K562 (cell line): ENCODE data around the gene PTGIR. TPM values are rescaled to one million over a fixed set of nuclear protein-coding genes. Genes with fewer than 3 reads are reported as not detected.

Source experiments
- ATAC-seq: fragments of 200-7000 bp; cut with Tn5 transposase; 3 replicates; pipeline ENCODE4 v1.9.1; 2020; ENCODE audit warnings: moderate library complexity
- BruUV-seq: library from RNA; stranded (reverse); fragments of 400-500 nt; replicated peaks from 2 replicates; lab custom pipeline; 2021; lab: Mats Ljungman, UMichigan
- CTCF ChIA-PET: fragments of 300-600 bp; formaldehyde crosslinking; extraction: SDS; loops from one replicate; lab custom pipeline; 2021; ENCODE audit warnings: low intra/inter-chr PET ratio; lab: Yijun Ruan, JAX
- POLR2A ChIA-PET: fragments of 300-600, 350-650 bp; sonication (Branson Sonifier 250); formaldehyde crosslinking; extraction: SDS; loops from one replicate; lab custom pipeline; 2021; ENCODE audit warnings: antibody characterized with exemption, inconsistent platforms; lab: Yijun Ruan, JAX
- DNase-seq, 4 experiments: peaks; one replicate each; pipeline versions ENCODE4 v3.0.0 to v3.0.0-alpha.2; 2011 to 2018; ENCODE audit warnings: low spot score in 3 of 4, mixed read lengths in 3 of 4; ENCODE audit errors: extremely low read depth in 1 of 4
- FAIRE-seq: peaks from 2 replicates; lab custom pipeline; 2011; peaks lifted over from hg19 to GRCh38; lab: Jason Lieb, UNC
- H2AFZ ChIP-seq: 2 replicates; pipeline ENCODE4 v1.6.0; 2011; ENCODE audit warnings: low read depth, low read length, control low read depth, inconsistent platforms
- H3K27ac ChIP-seq: fragments of 200-600 bp; 3 replicates; pipeline ENCODE4 v1.8.0; 2011; ENCODE audit warnings: low read depth, mild to moderate bottlenecking, control low read depth, inconsistent platforms, low read length, moderate library complexity, mixed read lengths; ENCODE audit errors: extremely low read depth
- H3K27me3 ChIP-seq, 2 experiments: fragments of 300-600 bp in 1 of 2; 2 replicates in 1 of 2; 3 replicates in 1 of 2; pipeline versions ENCODE4 v1.6.0 to v1.8.0; 2011; ENCODE audit warnings: inconsistent platforms in 2 of 2, low read length in 2 of 2, mild to moderate bottlenecking in 1 of 2, mixed read lengths in 1 of 2, moderate library complexity in 1 of 2; ENCODE audit not compliant: control insufficient read depth in 2 of 2, insufficient read depth in 2 of 2
- H3K36me3 ChIP-seq: fragments of 300-600 bp; 3 replicates; pipeline ENCODE4 v1.8.0; 2011; ENCODE audit warnings: mild to moderate bottlenecking, low read length, inconsistent platforms; ENCODE audit not compliant: control insufficient read depth, insufficient read depth
- H3K4me1 ChIP-seq, 2 experiments: fragments of 200-600 bp in 1 of 2; replicated peaks in 1 of 2; 2 replicates in 1 of 2; 3 replicates in 1 of 2; pipeline versions ENCODE4 v1.5.1 to v1.8.0; 2011; ENCODE audit warnings: inconsistent platforms in 2 of 2, low read length in 2 of 2, mild to moderate bottlenecking in 1 of 2, mixed read lengths in 1 of 2, moderate library complexity in 1 of 2; ENCODE audit not compliant: control insufficient read depth in 2 of 2, insufficient read depth in 2 of 2
- H3K4me2 ChIP-seq: 2 replicates; pipeline ENCODE4 v1.6.1; 2011; ENCODE audit warnings: low read length, control low read depth, inconsistent platforms, mixed read lengths; ENCODE audit not compliant: insufficient read depth
- H3K4me3 ChIP-seq: fragments of 200-600 bp; sonication (generic), shearing (Covaris generic); 2 replicates; pipeline ENCODE4 v1.5.1; 2016; ENCODE audit warnings: control low read depth, inconsistent platforms
- H3K79me2 ChIP-seq: fragments of 200-600 bp; 3 replicates; pipeline ENCODE4 v1.8.0; 2011; ENCODE audit warnings: low read length, inconsistent platforms; ENCODE audit not compliant: control insufficient read depth, insufficient read depth
- H3K9ac ChIP-seq, 2 experiments: 2 replicates each; pipeline versions ENCODE4 v1.6.0 to v1.6.1; 2011; ENCODE audit warnings: low read depth in 2 of 2, low read length in 2 of 2, control low read depth in 1 of 2, inconsistent platforms in 1 of 2, mild to moderate bottlenecking in 1 of 2, mixed read lengths in 1 of 2; ENCODE audit not compliant: insufficient read depth in 1 of 2
- H3K9me1 ChIP-seq: one replicate; pipeline ENCODE4 v1.6.0; 2011; ENCODE audit warnings: inconsistent platforms, mild to moderate bottlenecking, low read length, moderate library complexity; ENCODE audit not compliant: control insufficient read depth, insufficient read depth
- H3K9me3 ChIP-seq: replicated peaks from 2 replicates; pipeline ENCODE4 v1.5.1; 2011; ENCODE audit warnings: low read depth, low read length, inconsistent platforms; ENCODE audit not compliant: control insufficient read depth, insufficient read depth
- H4K20me1 ChIP-seq: replicated peaks from 2 replicates; pipeline ENCODE4 v1.6.1; 2011; ENCODE audit warnings: low read length, inconsistent platforms, mixed read lengths; ENCODE audit not compliant: control insufficient read depth, insufficient read depth
- ATF3 ChIP-seq, 2 experiments: fragments of 450-650 bp in 1 of 2; sonication (generic) in 1 of 2; formaldehyde crosslinking in 1 of 2; IDR thresholded peaks in 1 of 2; conservative IDR thresholded peaks in 1 of 2; 2 replicates each; pipeline versions ENCODE4 v1.6.1 to v1.8.1; 2016 to 2023; ENCODE audit warnings: mild to moderate bottlenecking in 2 of 2, moderate library complexity in 2 of 2, inconsistent platforms in 1 of 2, missing genetic modification reagents in 1 of 2
- CEBPB ChIP-seq: fragments of 450-650 bp; IDR thresholded peaks from 2 replicates; pipeline ENCODE4 v1.6.1; 2016; ENCODE audit warnings: missing genetic modification characterization, missing compliant biosample characterization
- CXXC5 ChIP-seq: fragments of 250-450 bp; sonication (Bioruptor Pico); IDR thresholded peaks from 2 replicates; pipeline ENCODE4 v1.8.0; 2022; ENCODE audit warnings: inconsistent platforms, mild to moderate bottlenecking, moderate library complexity
- DEAF1 ChIP-seq: fragments of 450-650 bp; formaldehyde crosslinking; IDR thresholded peaks from 2 replicates; pipeline ENCODE4 v1.4.0; 2020; ENCODE audit warnings: mild to moderate bottlenecking, moderate library complexity
- FOXP4 ChIP-seq: sonication (generic); formaldehyde crosslinking; IDR thresholded peaks from 2 replicates; pipeline ENCODE4 v1.8.0; 2022; ENCODE audit warnings: mild to moderate bottlenecking, missing genetic modification reagents, borderline replicate concordance
- KAT2B ChIP-seq: IDR thresholded peaks from one replicate; pipeline ENCODE4 v1.6.1; 2012; ENCODE audit warnings: low read depth, mild to moderate bottlenecking, control low read depth, inconsistent platforms, low read length, moderate library complexity
- KDM1A ChIP-seq, 2 experiments: fragments of 450-650 bp; IDR thresholded peaks; 2 replicates each; pipeline ENCODE4 v1.6.1; 2016; ENCODE audit warnings: mild to moderate bottlenecking in 2 of 2
- MYBL2 ChIP-seq, 2 experiments: fragments of 450-650 bp in 1 of 2; sonication (generic) in 1 of 2; formaldehyde crosslinking in 1 of 2; IDR thresholded peaks; 2 replicates each; pipeline versions ENCODE4 v1.6.1 to v1.8.1; 2017 to 2022; ENCODE audit warnings: borderline replicate concordance in 1 of 2, inconsistent platforms in 1 of 2, low read depth in 1 of 2, mild to moderate bottlenecking in 1 of 2, missing genetic modification reagents in 1 of 2, moderate library complexity in 1 of 2
- POLR3G ChIP-seq: IDR thresholded peaks from 2 replicates; pipeline ENCODE4 v1.6.1; 2011; ENCODE audit not compliant: insufficient read length, insufficient replicate concordance; ENCODE audit errors: extremely low read depth
- RBM25 ChIP-seq: fragments of 200-400 bp; formaldehyde crosslinking; IDR thresholded peaks from 2 replicates; pipeline ENCODE4 v1.6.1; 2018; ENCODE audit warnings: low read length, low read depth, moderate library complexity; ENCODE audit not compliant: severe bottlenecking
- SNRNP70 ChIP-seq: fragments of 200-400 bp; formaldehyde crosslinking; optimal IDR thresholded peaks from 2 replicates; pipeline ENCODE3; 2017; ENCODE audit warnings: low read depth, low read length
- SREBF1 ChIP-seq: fragments of 150-350 bp; IDR thresholded peaks from 2 replicates; pipeline ENCODE4 v1.6.1; 2014; ENCODE audit warnings: antibody characterized with exemption, low read depth, low read length, borderline replicate concordance
- TFAM ChIP-seq: fragments of 250-450 bp; sonication (Bioruptor Pico); conservative IDR thresholded peaks from 2 replicates; pipeline ENCODE4 v1.5.0; 2021; ENCODE audit warnings: mild to moderate bottlenecking, moderate library complexity
- ZNF277 ChIP-seq: fragments of 250-450 bp; sonication (Bioruptor Pico); IDR thresholded peaks from 2 replicates; pipeline ENCODE4 v1.8.0; 2022; ENCODE audit warnings: inconsistent platforms, mild to moderate bottlenecking, moderate library complexity, borderline replicate concordance
- ZNF311 ChIP-seq: fragments of 250-450 bp; sonication (Bioruptor Pico); IDR thresholded peaks from 2 replicates; pipeline ENCODE4 v1.4.0; 2020; ENCODE audit warnings: mild to moderate bottlenecking, moderate library complexity
- ZNF408 ChIP-seq: fragments of 250-450 bp; sonication (Bioruptor Pico); IDR thresholded peaks from 2 replicates; pipeline ENCODE4 v1.4.0; 2020; ENCODE audit warnings: low read depth, mild to moderate bottlenecking, moderate library complexity
- WGBS: fragments of 100-300 bp; shearing (Covaris generic); methylation state at CpG from one replicate; pipeline ENCODE4 v1.1.6; 2016; ENCODE audit warnings: low coverage, mixed read lengths; ENCODE audit not compliant: insufficient coverage; ENCODE audit errors: missing lambda C conversion rate; 5-methylcytosine and 5-hydroxymethylcytosine counted together
- in situ Hi-C: fragments of 300-500 bp; cut with MboI; formaldehyde crosslinking; loops from 4 replicates; pipeline ENCODE4 v1.15.0; 2018; ENCODE audit warnings: inconsistent platforms, mixed read lengths
- intact Hi-C: fragments of 100-400 bp; cut with micrococcal nuclease; formaldehyde crosslinking; loops from 2 replicates; pipeline ENCODE4 v1.14.2; 2022
- polyA plus RNA-seq, 8 experiments: library from polyadenylated mRNA; depleted of rRNA in 4 of 8; stranded (reverse) in 5 of 8; unstranded in 3 of 8; fragments of >200 nt; fragmentation: Nextera tagmentation in 2 of 8; fragmentation: Illumina TruSeq in 1 of 8; extraction: Ambion mirVana in 2 of 8; extraction: Trizol in 1 of 8; gene quantifications; 2 replicates each; pipeline versions ENCODE4 v1.2.1 to v1.2.3, GENCODE V29; 2011 to 2014; ENCODE audit warnings: inconsistent platforms in 1 of 8, missing spikeins in 1 of 8
- total RNA-seq, 7 experiments: library from RNA; depleted of rRNA in 6 of 7; stranded (reverse); fragments of >200 nt in 6 of 7; fragmentation: Illumina TruSeq in 2 of 7; extraction: Trizol in 2 of 7; gene quantifications; 2 replicates each; pipeline versions ENCODE4 v1.2.1 to v1.2.3, GENCODE V29; 2011 to 2021; ENCODE audit warnings: low replicate concordance in 1 of 7

The PTGIR gene
- total and polyA plus RNA-seq, 9 of the 15 experiments (the other 6 are each of a cell fraction or from before 2014, with no cell fraction given), result 0.11 to 3.4 (median 1.1) TPM; not detected in 1

- H3K4me3 ChIP-seq, result no peak overlapping the region
- H3K4me2 ChIP-seq, result no peak overlapping the region
- FAIRE-seq (no peak), DNase-seq (no peak), ATAC-seq (no peak)
- BruUV-seq, result no TSS peak
- in situ Hi-C loops (loop anchor here (5.0 kb wide), 1 partner anchor 136 kb away; no protein-coding TSS in a partner anchor), intact Hi-C loops (no loop called here)
- H3K9ac ChIP-seq, result no peak overlapping the region
- H3K27ac ChIP-seq, result no peak overlapping the region
- CTCF ChIA-PET, result no interaction called here
- 58% methylated on average over 3 of the region's 3 CpGs for WGBS
- peaks cover 0 to 4% of the 10 kb centered on the region in 2 experiments; a peak in 2 of 5 replicates for H3K4me1 ChIP-seq
- POLR2A ChIA-PET, result no interaction called here
- H4K20me1 ChIP-seq, result no peaks in the 10 kb centered on the region
- no peaks in the 10 kb centered on the region for H3K9me1 ChIP-seq
- H3K27me3 ChIP-seq, result no peaks in the 10 kb centered on the region
- no peaks in the 10 kb centered on the region for H3K9me3 ChIP-seq
- H3K36me3 ChIP-seq, result peaks cover 6% of the 10 kb centered on the region; the same call in 1 of the 3 replicates
- H3K79me2 ChIP-seq, result no peaks in the 10 kb centered on the region
- no peak overlapping the region for H2AFZ ChIP-seq
- no peak for TF ChIP-seq SNRNP70
- TF ChIP-seq ZNF408 (CRISPR knock-in tag), result no peak
- no peak for TF ChIP-seq SREBF1
- TF ChIP-seq CXXC5, result no peak
- no peak for TF ChIP-seq POLR3G
- no peak for TF ChIP-seq ZNF277 (CRISPR knock-in tag)
- TF ChIP-seq FOXP4 (CRISPR knock-in tag), result no peak
- TF ChIP-seq TFAM (CRISPR knock-in tag), result no peak
- TF ChIP-seq KDM1A (IDR thresholded peaks at IDR 0.05), result no peak
- no peak for TF ChIP-seq DEAF1 (CRISPR knock-in tag)
- peak; percentile 69 for TF ChIP-seq CEBPB
- TF ChIP-seq ATF3 (IDR thresholded peaks at IDR 0.05), result 0 out of 2 replicates have a peak, but pooled peaks have one; percentile 10
- TF ChIP-seq ATF3 (CRISPR knock-in tag; conservative IDR thresholded peaks at IDR 0.05), result no peak
- TF ChIP-seq ZNF311 (CRISPR knock-in tag), result no peak
- no peak for TF ChIP-seq MYBL2 (IDR thresholded peaks at IDR 0.05; ENCODE audit: low read depth)
- TF ChIP-seq MYBL2 (CRISPR knock-in tag; IDR thresholded peaks at IDR 0.05; ENCODE audit: borderline replicate concordance), result no peak
- no peak for TF ChIP-seq KAT2B
- peak; percentile 24 for TF ChIP-seq RBM25
These were observed 43.8 kb upstream of the PTGIR start for GRCh38 chr19:46668662-46669061.
